ENCODE results near the gene AKIP1. TPM values are rescaled to one million over a fixed set of nuclear protein-coding genes. Genes with fewer than 3 reads are reported as not detected.

Gene AKIP1
- total RNA-seq, 1 donor from 2014 or later = 11.8 TPM

- Mint-ChIP-seq H3K36me3 (peaks cover 10% of the 10 kb centered on the region), H3K27me3 (ENCODE audit: low read depth) (no peaks in the 10 kb centered on the region), H3K9me3 (no peaks in the 10 kb centered on the region), H3K27ac (no peak overlapping the region), H3K4me1 (no peaks in the 10 kb centered on the region), H3K4me3 (no peak overlapping the region)
- TF ChIP-seq CTCF (IDR thresholded peaks at IDR 0.05; ENCODE audit: unreplicated experiment) = no peak
- DNase-seq (ENCODE audit: low spot score in 2 of 2, unreplicated experiment in 2 of 2) = no peak
Observed at GRCh38 chr11:8925711-8926110, 14.7 kb downstream of the AKIP1 start.

- Mint-ChIP-seq H3K4me3 (no peak overlapping the region), H3K9me3 (no peaks in the 10 kb centered on the region), H3K36me3 (peaks cover 8% of the 10 kb centered on the region), H3K4me1 (no peaks in the 10 kb centered on the region), H3K27me3 (ENCODE audit: low read depth) (no peaks in the 10 kb centered on the region), H3K27ac (no peak overlapping the region)
- no peak for DNase-seq (ENCODE audit: low spot score in 2 of 2, unreplicated experiment in 2 of 2)
- no peak for TF ChIP-seq CTCF (IDR thresholded peaks at IDR 0.05; ENCODE audit: unreplicated experiment)
Observed at GRCh38 chr11:8926236-8926635, 15.2 kb downstream of the AKIP1 start.

GRCh38 chr11:8927233-8927632 lies 16.2 kb downstream of the AKIP1 start:
- H3K4me3 Mint-ChIP-seq = no peak overlapping the region
- no peaks in the 10 kb centered on the region for H3K27me3 Mint-ChIP-seq (ENCODE audit: low read depth)
- DNase-seq (ENCODE audit: low spot score in 2 of 2, unreplicated experiment in 2 of 2) = no peak
- TF ChIP-seq CTCF (IDR thresholded peaks at IDR 0.05; ENCODE audit: unreplicated experiment) = no peak
- H3K4me1 Mint-ChIP-seq = no peaks in the 10 kb centered on the region
- no peak overlapping the region for H3K27ac Mint-ChIP-seq
- peaks cover 3% of the 10 kb centered on the region for H3K36me3 Mint-ChIP-seq
- no peaks in the 10 kb centered on the region for H3K9me3 Mint-ChIP-seq

- no peaks in the 10 kb centered on the region for H3K27me3 Mint-ChIP-seq (ENCODE audit: low read depth)
- peaks cover 4% of the 10 kb centered on the region for H3K4me1 Mint-ChIP-seq
- no peak overlapping the region for H3K4me3 Mint-ChIP-seq
- DNase-seq (ENCODE audit: low spot score in 2 of 2, unreplicated experiment in 2 of 2) = no peak
- no peak overlapping the region for H3K27ac Mint-ChIP-seq
- no peaks in the 10 kb centered on the region for H3K9me3 Mint-ChIP-seq
- no peaks in the 10 kb centered on the region for H3K36me3 Mint-ChIP-seq
- TF ChIP-seq CTCF (IDR thresholded peaks at IDR 0.05; ENCODE audit: unreplicated experiment) = no peak
Observed at GRCh38 chr11:8928205-8928604, 17.2 kb downstream of the AKIP1 start.

GRCh38 chr11:8928981-8929615 lies 18.1 kb downstream of the AKIP1 start:
- Mint-ChIP-seq H3K9me3 (no peaks in the 10 kb centered on the region), H3K36me3 (no peaks in the 10 kb centered on the region), H3K27me3 (ENCODE audit: low read depth) (no peaks in the 10 kb centered on the region), H3K27ac (no peak overlapping the region), H3K4me3 (no peak overlapping the region), H3K4me1 (peaks cover 4% of the 10 kb centered on the region)
- no peak for DNase-seq (ENCODE audit: low spot score in 2 of 2, unreplicated experiment in 2 of 2)
- TF ChIP-seq CTCF (IDR thresholded peaks at IDR 0.05; ENCODE audit: unreplicated experiment) = no peak

Data from mesothelial cell of epicardium (in vitro differentiated cells).